OCI-LY1 (cell line): ENCODE measurements around the gene NPSR1.
"Not testable (repeated sequence)": the region's sequence is repeated elsewhere in the genome, so short reads cannot be mapped to it uniquely, and the experiment has no call there.

Experiments
- H2AFZ ChIP-seq: fragments of 200-600 bp; sonication (generic), shearing (Covaris generic); 2 replicates; pipeline ENCODE4 v1.6.0; 2014; ENCODE audit warnings: antibody characterized with exemption, mild to moderate bottlenecking, low read length
- H3F3A ChIP-seq: fragments of 200-600 bp; sonication (generic), shearing (Covaris generic); 2 replicates; pipeline ENCODE4 v1.6.0; 2014; ENCODE audit warnings: mild to moderate bottlenecking, antibody characterized with exemption, low read length, moderate library complexity; ENCODE audit not compliant: insufficient read depth
- H3K27ac ChIP-seq: fragments of 200-600 bp; sonication (generic); 2 replicates; pipeline ENCODE4 v1.5.1; 2014; ENCODE audit warnings: low read length, mixed run types, mild to moderate bottlenecking, low read depth; ENCODE audit not compliant: poor library complexity, severe bottlenecking
- H3K27me3 ChIP-seq: fragments of 200-600 bp; sonication (generic); 2 replicates; pipeline ENCODE4 v1.6.0; 2014; ENCODE audit warnings: antibody characterized with exemption, mild to moderate bottlenecking, low read length, moderate library complexity; ENCODE audit not compliant: insufficient read depth
- H3K36me3 ChIP-seq: fragments of 200-600 bp; sonication (generic); 2 replicates; pipeline ENCODE4 v1.6.1; 2014; ENCODE audit warnings: mild to moderate bottlenecking, antibody characterized with exemption, low read length, moderate library complexity, mixed read lengths; ENCODE audit not compliant: insufficient read depth
- H3K4me1 ChIP-seq: fragments of 200-600 bp; sonication (generic); 2 replicates; pipeline ENCODE4 v1.5.1; 2014; ENCODE audit warnings: mild to moderate bottlenecking, low read length, moderate library complexity; ENCODE audit not compliant: insufficient read depth, severe bottlenecking
- H3K4me2 ChIP-seq: fragments of 200-600 bp; sonication (generic), shearing (Covaris generic); 2 replicates; pipeline ENCODE4 v1.6.1; 2014; ENCODE audit warnings: low read length
- H3K4me3 ChIP-seq: fragments of 200-600 bp; sonication (generic); 2 replicates; pipeline ENCODE4 v1.5.1; 2014; ENCODE audit warnings: low read length, low read depth, mild to moderate bottlenecking, mixed read lengths; ENCODE audit not compliant: poor library complexity, severe bottlenecking
- H3K79me2 ChIP-seq: fragments of 200-600 bp; shearing (Covaris generic); 2 replicates; pipeline ENCODE4 v1.6.1; 2016; ENCODE audit warnings: mixed run types, low read length, mixed read lengths; ENCODE audit not compliant: insufficient read depth
- H3K9ac ChIP-seq: fragments of 200-600 bp; sonication (generic), shearing (Covaris generic); 2 replicates; pipeline ENCODE4 v1.6.1; 2014; ENCODE audit warnings: mild to moderate bottlenecking, low read length, mixed read lengths
- H3K9me2 ChIP-seq: fragments of 200-600 bp; sonication (generic), shearing (Covaris generic); 2 replicates; pipeline ENCODE4 v1.6.1; 2014; ENCODE audit warnings: low read depth, mild to moderate bottlenecking, low read length, mixed read lengths
- H3K9me3 ChIP-seq: fragments of 200-600 bp; shearing (Covaris generic); 2 replicates; pipeline ENCODE4 v1.6.1; 2014; ENCODE audit warnings: low read length, mixed read lengths
- H4K20me1 ChIP-seq: fragments of 200-600 bp; sonication (generic), shearing (Covaris generic); 2 replicates; pipeline ENCODE4 v1.6.0; 2016; ENCODE audit warnings: mild to moderate bottlenecking, low read length; ENCODE audit not compliant: insufficient read depth
- EZH2 ChIP-seq: fragments of 200-600 bp; sonication (generic), shearing (Covaris generic); IDR thresholded peaks from 2 replicates; pipeline ENCODE4 v1.8.0; 2017; ENCODE audit warnings: borderline replicate concordance, mixed run types, mild to moderate bottlenecking, antibody characterized with exemption, low read length, moderate library complexity, mixed read lengths
- TF ChIP-seq, protein P1 (sequence below): fragments of 200-600 bp; sonication (generic), shearing (Covaris generic); IDR thresholded peaks from 2 replicates; pipeline ENCODE4 v1.5.1; 2017; ENCODE audit warnings: mild to moderate bottlenecking, antibody characterized with exemption, low read length, moderate library complexity, mixed read lengths

Gene NPSR1

GRCh38 chr7:34875481-34875880 is 217.5 kb downstream of the NPSR1 start:
- H3K9me2 ChIP-seq, result no peaks in the 10 kb centered on the region
- no peaks in the 10 kb centered on the region for H3K9me3 ChIP-seq
- no peak overlapping the region for H3K4me3 ChIP-seq
- no peak overlapping the region for H2AFZ ChIP-seq
- H3K4me2 ChIP-seq, result no peak overlapping the region
- H3K79me2 ChIP-seq, result no peaks in the 10 kb centered on the region
- H3F3A ChIP-seq, result no peaks in the 10 kb centered on the region
- no peak overlapping the region for H3K9ac ChIP-seq
- no peaks in the 10 kb centered on the region for H3K27me3 ChIP-seq
- H4K20me1 ChIP-seq, result no peaks in the 10 kb centered on the region
- H3K27ac ChIP-seq, result no peak overlapping the region
- no peaks in the 10 kb centered on the region for H3K4me1 ChIP-seq
- TF ChIP-seq, protein P1, sequence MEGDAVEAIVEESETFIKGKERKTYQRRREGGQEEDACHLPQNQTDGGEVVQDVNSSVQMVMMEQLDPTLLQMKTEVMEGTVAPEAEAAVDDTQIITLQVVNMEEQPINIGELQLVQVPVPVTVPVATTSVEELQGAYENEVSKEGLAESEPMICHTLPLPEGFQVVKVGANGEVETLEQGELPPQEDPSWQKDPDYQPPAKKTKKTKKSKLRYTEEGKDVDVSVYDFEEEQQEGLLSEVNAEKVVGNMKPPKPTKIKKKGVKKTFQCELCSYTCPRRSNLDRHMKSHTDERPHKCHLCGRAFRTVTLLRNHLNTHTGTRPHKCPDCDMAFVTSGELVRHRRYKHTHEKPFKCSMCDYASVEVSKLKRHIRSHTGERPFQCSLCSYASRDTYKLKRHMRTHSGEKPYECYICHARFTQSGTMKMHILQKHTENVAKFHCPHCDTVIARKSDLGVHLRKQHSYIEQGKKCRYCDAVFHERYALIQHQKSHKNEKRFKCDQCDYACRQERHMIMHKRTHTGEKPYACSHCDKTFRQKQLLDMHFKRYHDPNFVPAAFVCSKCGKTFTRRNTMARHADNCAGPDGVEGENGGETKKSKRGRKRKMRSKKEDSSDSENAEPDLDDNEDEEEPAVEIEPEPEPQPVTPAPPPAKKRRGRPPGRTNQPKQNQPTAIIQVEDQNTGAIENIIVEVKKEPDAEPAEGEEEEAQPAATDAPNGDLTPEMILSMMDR, result no peak
- TF ChIP-seq EZH2, result no peak
- no peaks in the 10 kb centered on the region for H3K36me3 ChIP-seq

GRCh38 chr7:34878944-34879735 is 221.1 kb downstream of the NPSR1 start:
- not testable (repeated sequence) for H3K9ac ChIP-seq, H3F3A ChIP-seq, H3K27me3 ChIP-seq, H3K79me2 ChIP-seq, H3K27ac ChIP-seq, H3K4me3 ChIP-seq, H3K4me2 ChIP-seq, H3K4me1 ChIP-seq, H3K9me3 ChIP-seq, H3K9me2 ChIP-seq, H3K36me3 ChIP-seq, H4K20me1 ChIP-seq, H2AFZ ChIP-seq

DNA sequence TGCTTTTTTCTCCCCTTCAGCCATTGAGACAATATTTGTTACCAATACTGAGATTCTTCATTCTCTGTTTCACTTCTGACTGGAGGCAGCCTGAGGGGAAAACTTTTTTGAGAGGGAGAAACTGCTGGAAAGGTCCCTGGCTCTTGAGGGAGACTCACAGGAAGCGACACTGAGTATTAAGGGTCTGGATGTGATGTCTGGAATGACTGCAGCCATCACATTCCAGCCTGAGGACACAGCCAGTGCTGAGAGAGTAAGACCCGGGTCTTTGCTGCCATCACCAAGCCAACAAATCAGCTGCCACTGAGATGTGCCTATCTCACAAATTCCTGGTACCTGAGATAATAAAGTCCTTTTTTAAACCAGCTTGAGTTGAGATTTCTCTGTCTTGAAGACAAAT is 221.9 kb downstream of the NPSR1 start:
- Histone ChIP-seq H3K9ac (no peak overlapping the region), H3K36me3 (no peaks in the 10 kb centered on the region), H3K79me2 (no peaks in the 10 kb centered on the region), H3K4me1 (no peaks in the 10 kb centered on the region), H3K9me2 (no peaks in the 10 kb centered on the region), H3K27ac (no peak overlapping the region), H3K27me3 (no peaks in the 10 kb centered on the region), H3F3A (no peaks in the 10 kb centered on the region), H4K20me1 (no peaks in the 10 kb centered on the region), H3K4me3 (no peak overlapping the region), H3K4me2 (no peak overlapping the region), H2AFZ (no peak overlapping the region), H3K9me3 (0 out of 2 replicates have a peak, but pooled peaks cover 2% of the 10 kb centered on the region)
- TF ChIP-seq, protein P1, result no peak
- no peak for TF ChIP-seq EZH2

GRCh38 chr7:34883855-34884254 is 225.8 kb downstream of the NPSR1 start:
- not testable (repeated sequence) for H3F3A ChIP-seq, H3K9me3 ChIP-seq, H3K27ac ChIP-seq, H4K20me1 ChIP-seq, H3K27me3 ChIP-seq, H3K9me2 ChIP-seq, H3K4me1 ChIP-seq, H3K4me3 ChIP-seq, H3K36me3 ChIP-seq, H2AFZ ChIP-seq, H3K9ac ChIP-seq, H3K79me2 ChIP-seq, H3K4me2 ChIP-seq
